Calu3 (cell line): ENCODE measurements around the gene COL8A2. TPM values are rescaled to one million over a fixed set of nuclear protein-coding genes. Genes with fewer than 3 reads are reported as not detected.

ENCODE experiments used
- BruUV-seq: library from RNA; stranded (reverse); fragments of 400-500 nt; replicated peaks from 2 replicates; lab custom pipeline; 2021; lab: Mats Ljungman, UMichigan
- CTCF ChIA-PET: fragments of 300-600 bp; sonication (Branson Sonifier 250); formaldehyde crosslinking; loops from one replicate; lab custom pipeline; 2022; ENCODE audit warnings: antibody characterized with exemption; lab: Charles Lee
- DNase-seq: peaks from one replicate; pipeline ENCODE4 v3.0.0; 2022
- H3K27ac Mint-ChIP-seq: one replicate; pipeline ENCODE4 v1.8.0; 2022; ENCODE audit warnings: mixed read lengths; ENCODE audit not compliant: unreplicated experiment
- H3K27me3 Mint-ChIP-seq: one replicate; pipeline ENCODE4 v1.8.0; 2022; ENCODE audit warnings: mixed read lengths; ENCODE audit not compliant: unreplicated experiment
- H3K36me3 Mint-ChIP-seq: one replicate; pipeline ENCODE4 v1.8.0; 2022; ENCODE audit warnings: mild to moderate bottlenecking, moderate library complexity, mixed read lengths; ENCODE audit not compliant: insufficient read depth, unreplicated experiment
- H3K4me1 Mint-ChIP-seq: one replicate; pipeline ENCODE4 v1.8.0; 2022; ENCODE audit warnings: mild to moderate bottlenecking, low read depth, mixed read lengths; ENCODE audit not compliant: unreplicated experiment
- H3K4me3 Mint-ChIP-seq: one replicate; pipeline ENCODE4 v1.8.0; 2022; ENCODE audit warnings: mild to moderate bottlenecking, low read depth, moderate library complexity, mixed read lengths; ENCODE audit not compliant: unreplicated experiment
- H3K9me3 Mint-ChIP-seq: one replicate; pipeline ENCODE4 v1.8.0; 2022; ENCODE audit warnings: low read depth, mixed read lengths; ENCODE audit not compliant: unreplicated experiment
- CTCF ChIP-seq: fragments of 200-600 bp; IDR thresholded peaks from one replicate; pipeline ENCODE4 v1.8.0; 2022; ENCODE audit warnings: antibody characterized with exemption; ENCODE audit not compliant: unreplicated experiment
- intact Hi-C: fragments of 100-400 bp; cut with micrococcal nuclease; formaldehyde crosslinking; loops from one replicate; pipeline ENCODE4 v1.10.0; 2022; ENCODE audit not compliant: unreplicated experiment
- total RNA-seq: library from RNA; stranded (reverse); gene quantifications from 2 replicates; pipeline ENCODE4 v1.2.3, GENCODE V29; 2022

COL8A2 gene
- total RNA-seq, 1 experiment from 2014 or later, result not detected

- CTCF ChIA-PET, result no interaction called here
- BruUV-seq, result no TSS peak
- Mint-ChIP-seq H3K36me3 (no peaks in the 10 kb centered on the region), H3K4me3 (no peak overlapping the region), H3K27me3 (no peaks in the 10 kb centered on the region), H3K9me3 (no peaks in the 10 kb centered on the region), H3K4me1 (no peaks in the 10 kb centered on the region), H3K27ac (no peak overlapping the region)
- no peak for DNase-seq
- no peak for TF ChIP-seq CTCF
- intact Hi-C loops, result no loop called here
Observed at GRCh38 chr1:36068866-36069265, 56.2 kb downstream of the COL8A2 start.

- H3K27me3 Mint-ChIP-seq, result no peaks in the 10 kb centered on the region
- no peak overlapping the region for H3K4me3 Mint-ChIP-seq
- H3K4me1 Mint-ChIP-seq, result no peaks in the 10 kb centered on the region
- TF ChIP-seq CTCF, result no peak
- DNase-seq, result no peak
- intact Hi-C loops, result no loop called here
- BruUV-seq, result no TSS peak
- H3K9me3 Mint-ChIP-seq, result no peaks in the 10 kb centered on the region
- no peaks in the 10 kb centered on the region for H3K36me3 Mint-ChIP-seq
- CTCF ChIA-PET, result interaction anchor here (1.1 kb wide), 1 partner anchor 10 kb away, joined by 5 read pairs; no protein-coding TSS in a partner anchor
- no peak overlapping the region for H3K27ac Mint-ChIP-seq
Observed at GRCh38 chr1:36067871-36068270, 57.2 kb downstream of the COL8A2 start.

- DNase-seq, result no peak
- Mint-ChIP-seq H3K4me1 (no peaks in the 10 kb centered on the region), H3K36me3 (no peaks in the 10 kb centered on the region), H3K27ac (no peak overlapping the region), H3K27me3 (no peaks in the 10 kb centered on the region), H3K4me3 (no peak overlapping the region), H3K9me3 (no peaks in the 10 kb centered on the region)
- intact Hi-C loops, result no loop called here
- no peak for TF ChIP-seq CTCF
- CTCF ChIA-PET, result interaction anchor here (0.7 kb wide), 1 partner anchor 172 kb away, joined by 3 read pairs; no protein-coding TSS in a partner anchor
- no TSS peak for BruUV-seq
Observed at GRCh38 chr1:36062315-36062714, 62.7 kb downstream of the COL8A2 start.

- no peaks in the 10 kb centered on the region for H3K27me3 Mint-ChIP-seq
- H3K9me3 Mint-ChIP-seq, result no peaks in the 10 kb centered on the region
- CTCF ChIA-PET, result no interaction called here
- no TSS peak for BruUV-seq
- intact Hi-C loops, result no loop called here
- TF ChIP-seq CTCF, result no peak
- no peak overlapping the region for H3K4me3 Mint-ChIP-seq
- peaks cover 9% of the 10 kb centered on the region for H3K36me3 Mint-ChIP-seq
- DNase-seq, result no peak
- no peak overlapping the region for H3K27ac Mint-ChIP-seq
- no peaks in the 10 kb centered on the region for H3K4me1 Mint-ChIP-seq
Observed at GRCh38 chr1:36055706-36056105, 69.3 kb downstream of the COL8A2 start.
